ENCODE data around the gene CCDC74A. TPM values are rescaled to one million over a fixed set of nuclear protein-coding genes. Genes with fewer than 3 reads are reported as not detected.
"Not testable (repeated sequence)": the region's sequence is repeated elsewhere in the genome, so short reads cannot be mapped to it uniquely, and the experiment has no call there.

The CCDC74A gene
- total RNA-seq, 6 donors from 2014 or later = 0.46 to 33.5 (median 11.8) TPM

GRCh38 chr2:131556998-131557397 lies 29.3 kb downstream of the CCDC74A start:
- DNase-seq (no peak), ATAC-seq (ENCODE audit: low FRiP score in 2 of 2) (no peak)
- TF ChIP-seq, protein P1, sequence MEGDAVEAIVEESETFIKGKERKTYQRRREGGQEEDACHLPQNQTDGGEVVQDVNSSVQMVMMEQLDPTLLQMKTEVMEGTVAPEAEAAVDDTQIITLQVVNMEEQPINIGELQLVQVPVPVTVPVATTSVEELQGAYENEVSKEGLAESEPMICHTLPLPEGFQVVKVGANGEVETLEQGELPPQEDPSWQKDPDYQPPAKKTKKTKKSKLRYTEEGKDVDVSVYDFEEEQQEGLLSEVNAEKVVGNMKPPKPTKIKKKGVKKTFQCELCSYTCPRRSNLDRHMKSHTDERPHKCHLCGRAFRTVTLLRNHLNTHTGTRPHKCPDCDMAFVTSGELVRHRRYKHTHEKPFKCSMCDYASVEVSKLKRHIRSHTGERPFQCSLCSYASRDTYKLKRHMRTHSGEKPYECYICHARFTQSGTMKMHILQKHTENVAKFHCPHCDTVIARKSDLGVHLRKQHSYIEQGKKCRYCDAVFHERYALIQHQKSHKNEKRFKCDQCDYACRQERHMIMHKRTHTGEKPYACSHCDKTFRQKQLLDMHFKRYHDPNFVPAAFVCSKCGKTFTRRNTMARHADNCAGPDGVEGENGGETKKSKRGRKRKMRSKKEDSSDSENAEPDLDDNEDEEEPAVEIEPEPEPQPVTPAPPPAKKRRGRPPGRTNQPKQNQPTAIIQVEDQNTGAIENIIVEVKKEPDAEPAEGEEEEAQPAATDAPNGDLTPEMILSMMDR (IDR thresholded peaks at IDR 0.05) = no peak
- no peak for TF ChIP-seq EP300 (IDR thresholded peaks at IDR 0.05)
- no peak for TF ChIP-seq POLR2A (IDR thresholded peaks at IDR 0.05)
- no peak for TF ChIP-seq POLR2AphosphoS5 (IDR thresholded peaks at IDR 0.05)
- no peaks in the 10 kb centered on the region for H3K4me1 ChIP-seq
- no peaks in the 10 kb centered on the region for H3K36me3 ChIP-seq
- H3K4me3 ChIP-seq = no peak overlapping the region
- no peaks in the 10 kb centered on the region for H3K27me3 ChIP-seq
- no peaks in the 10 kb centered on the region for H3K9me3 ChIP-seq
- 86 to 88% methylated on average over 7 of the region's 7 CpGs for WGBS, 2 donors
- no peak overlapping the region for H3K27ac ChIP-seq

DNA sequence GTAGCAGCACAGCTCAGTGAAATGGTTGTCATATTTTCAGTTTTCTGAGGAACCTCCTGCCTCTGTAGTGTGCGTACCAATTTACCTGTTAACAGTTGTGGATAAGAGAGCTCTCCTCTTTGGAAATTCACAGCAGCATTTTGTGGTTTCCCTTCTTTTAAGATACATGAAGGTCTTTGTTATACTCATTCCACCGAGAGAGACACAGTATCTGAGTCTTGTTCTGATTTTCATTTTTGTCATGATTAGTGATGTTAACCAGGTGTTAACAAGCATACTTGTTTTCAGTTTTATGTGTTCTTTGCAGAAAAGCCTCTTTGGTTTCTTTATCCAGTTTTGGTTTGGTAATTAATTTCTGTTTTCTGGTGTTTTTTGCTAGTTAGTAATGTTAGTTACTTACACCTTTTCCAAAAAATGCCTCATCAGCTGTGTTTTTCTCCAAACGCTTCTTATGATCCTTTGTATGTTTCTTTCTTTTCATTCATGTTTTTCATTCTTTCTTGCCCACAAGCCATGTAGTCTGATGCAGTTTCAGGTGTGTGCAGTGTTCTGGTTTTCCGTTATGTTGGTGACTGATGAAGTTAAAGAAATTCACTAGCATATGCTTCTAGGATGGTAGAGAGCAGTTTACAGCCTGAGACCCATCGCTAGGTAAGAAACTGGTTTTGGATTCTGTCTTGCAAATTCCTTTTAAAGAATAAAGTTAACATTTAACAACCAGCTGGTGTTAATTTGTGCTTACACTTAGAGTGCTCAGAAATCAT lies 30.1 kb downstream of the CCDC74A start:
- Histone ChIP-seq H3K36me3 (no peaks in the 10 kb centered on the region), H3K9me3 (no peaks in the 10 kb centered on the region), H3K27me3 (no peaks in the 10 kb centered on the region), H3K4me1 (no peaks in the 10 kb centered on the region), H3K4me3 (no peak overlapping the region), H3K27ac (no peak overlapping the region)
- WGBS, 2 donors = 83 to 86% methylated on average over 5 of the region's 5 CpGs
- TF ChIP-seq, protein P1 (IDR thresholded peaks at IDR 0.05) = no peak
- TF ChIP-seq POLR2A (IDR thresholded peaks at IDR 0.05) (no peak), EP300 (IDR thresholded peaks at IDR 0.05) (no peak), POLR2AphosphoS5 (IDR thresholded peaks at IDR 0.05) (no peak)
- ATAC-seq (ENCODE audit: low FRiP score in 2 of 2) (no peak), DNase-seq (no peak)

- Histone ChIP-seq H3K27ac (no peak overlapping the region), H3K4me1 (no peaks in the 10 kb centered on the region), H3K4me3 (no peak overlapping the region), H3K27me3 (no peaks in the 10 kb centered on the region), H3K9me3 (no peaks in the 10 kb centered on the region), H3K36me3 (no peaks in the 10 kb centered on the region)
- ATAC-seq (ENCODE audit: low FRiP score in 2 of 2) = no peak
- TF ChIP-seq, protein P1 (IDR thresholded peaks at IDR 0.05) = no peak
- TF ChIP-seq EP300 (IDR thresholded peaks at IDR 0.05) = no peak
- TF ChIP-seq POLR2AphosphoS5 (IDR thresholded peaks at IDR 0.05) = no peak
- no peak for TF ChIP-seq POLR2A (IDR thresholded peaks at IDR 0.05)
- WGBS, 2 donors = 83 to 90% methylated on average over 5 of the region's 5 CpGs
- no peak for DNase-seq
Observed at GRCh38 chr2:131566371-131566770, 38.7 kb downstream of the CCDC74A start.

DNA sequence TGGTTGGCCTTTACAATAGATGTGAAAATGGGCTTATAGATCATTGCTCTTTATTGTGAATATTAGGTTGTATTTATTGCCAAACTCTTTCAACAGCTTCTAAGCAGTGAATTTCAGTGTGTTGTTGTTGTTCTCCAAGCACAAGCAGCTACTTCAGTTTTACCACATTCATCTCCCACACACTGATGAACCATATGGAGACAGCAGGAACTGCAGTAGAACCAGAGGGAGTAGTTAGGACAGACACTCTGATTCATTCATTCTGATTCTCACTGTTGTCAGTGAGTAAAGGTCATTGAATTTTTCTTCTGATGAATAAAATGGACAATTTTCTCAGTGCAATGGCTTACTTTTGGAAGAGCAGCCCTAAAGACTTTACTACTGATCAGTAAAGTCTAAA lies 40.2 kb downstream of the CCDC74A start:
- Histone ChIP-seq H3K36me3 (no peaks in the 10 kb centered on the region), H3K9me3 (no peaks in the 10 kb centered on the region), H3K27me3 (no peaks in the 10 kb centered on the region), H3K4me1 (no peaks in the 10 kb centered on the region), H3K27ac (no peak overlapping the region), H3K4me3 (no peak overlapping the region)
- TF ChIP-seq EP300 (IDR thresholded peaks at IDR 0.05) = no peak
- ATAC-seq (ENCODE audit: low FRiP score in 2 of 2) (no peak), DNase-seq (no peak)

- H3K4me1 ChIP-seq; H3K27ac ChIP-seq; DNase-seq; H3K36me3 ChIP-seq; H3K4me3 ChIP-seq; H3K9me3 ChIP-seq; ATAC-seq (ENCODE audit: low FRiP score in 2 of 2); H3K27me3 ChIP-seq: not testable (repeated sequence)
- WGBS, 2 donors = 50 to 75% methylated on average over 1 of the region's 1 CpG
Observed at GRCh38 chr2:131568401-131568800, 40.7 kb downstream of the CCDC74A start.

DNA sequence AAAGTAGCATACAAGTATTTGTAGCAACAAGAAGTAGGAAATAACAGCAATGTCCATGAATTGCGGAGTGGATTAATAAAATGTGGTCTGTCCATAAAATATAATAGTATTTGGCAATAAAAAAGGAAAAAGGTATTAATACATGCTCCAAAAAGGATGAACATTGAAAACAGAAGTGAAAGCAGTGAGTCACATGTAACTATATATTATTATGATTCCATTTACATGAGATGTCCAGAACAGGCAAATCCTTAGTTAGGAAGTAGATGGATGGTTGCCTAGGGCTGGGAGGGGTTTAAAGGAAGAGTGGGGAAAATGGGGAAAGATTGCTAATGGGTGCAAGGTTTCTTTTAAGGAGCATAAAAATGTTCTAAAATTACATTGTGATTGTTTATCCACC lies 44.5 kb downstream of the CCDC74A start:
- no peaks in the 10 kb centered on the region for H3K36me3 ChIP-seq
- WGBS, 2 donors = 89 to 96% methylated on average over 1 of the region's 1 CpG
- DNase-seq (no peak), ATAC-seq (ENCODE audit: low FRiP score in 2 of 2) (no peak)
- no peaks in the 10 kb centered on the region for H3K4me1 ChIP-seq
- H3K9me3 ChIP-seq = no peaks in the 10 kb centered on the region
- no peak overlapping the region for H3K4me3 ChIP-seq
- H3K27me3 ChIP-seq = no peaks in the 10 kb centered on the region
- TF ChIP-seq POLR2A (IDR thresholded peaks at IDR 0.05) (no peak), EP300 (IDR thresholded peaks at IDR 0.05) (no peak), POLR2AphosphoS5 (IDR thresholded peaks at IDR 0.05) (no peak)
- TF ChIP-seq, protein P1 (IDR thresholded peaks at IDR 0.05) = no peak
- H3K27ac ChIP-seq = no peak overlapping the region

Measured in upper lobe of left lung (tissue), 6 donors.